ENCODE data around the gene LITAFD.

LITAFD gene

DNA sequence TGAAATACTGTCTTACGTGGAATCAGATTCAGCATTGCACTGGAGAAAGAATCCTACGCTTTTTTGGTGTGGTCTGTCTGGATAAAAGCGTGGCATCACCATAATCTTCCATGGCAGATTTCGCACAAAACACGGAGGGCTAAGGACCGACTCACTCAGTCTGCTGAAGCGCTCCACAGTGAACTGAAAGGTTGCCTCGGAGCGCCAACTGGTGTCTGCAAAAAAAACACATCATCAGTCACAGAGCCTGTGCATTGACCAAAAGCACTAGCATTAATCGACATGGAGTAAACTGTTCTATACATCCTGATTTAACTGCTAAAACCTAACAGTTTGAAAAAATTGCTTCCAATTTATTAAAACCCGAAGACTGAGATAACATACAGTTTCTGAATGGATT, 41.0 kb downstream of the LITAFD start:
- no peak overlapping the region for H2AK5ac ChIP-seq (ENCODE audit: low read length, severe bottlenecking)
- peaks cover 36 to 71% of the 10 kb centered on the region in 2 experiments for H3K36me3 ChIP-seq (ENCODE audit: control insufficient read depth in 1 of 2, insufficient read depth in 2 of 2, low read depth in 1 of 2, low read length in 2 of 2)
- H3K4ac ChIP-seq (ENCODE audit: low read depth in 1 of 2, low read length in 2 of 2) = no peak overlapping the region
- H4K8ac ChIP-seq (ENCODE audit: low read length) = no peak overlapping the region
- H3K9me3 ChIP-seq (ENCODE audit: control insufficient read depth, low read length) = no peaks in the 10 kb centered on the region
- H2BK15ac ChIP-seq (ENCODE audit: low read depth, poor library complexity, severe bottlenecking) = no peak overlapping the region
- H2AFZ ChIP-seq (ENCODE audit: low read depth, low read length) = no peak overlapping the region
- no peak for DNase-seq
- WGBS = 91% methylated on average over 11 of the region's 11 CpGs
- H3K4me1 ChIP-seq (ENCODE audit: control insufficient read depth, insufficient read depth, low read depth, low read length) = no peaks in the 10 kb centered on the region
- H2BK120ac ChIP-seq (ENCODE audit: low read depth, low read length) = no peak overlapping the region
- no peak overlapping the region for H3K18ac ChIP-seq (ENCODE audit: low read depth in 1 of 2, low read length in 2 of 2)
- H3K79me1 ChIP-seq (replicated peaks; ENCODE audit: low read length, poor library complexity, severe bottlenecking) = peaks cover 34% of the 10 kb centered on the region
- no peak overlapping the region for H2BK12ac ChIP-seq (ENCODE audit: low read length in 2 of 2)
- no peaks in the 10 kb centered on the region for H3K27me3 ChIP-seq (ENCODE audit: control insufficient read depth in 1 of 2, insufficient read depth in 1 of 2, low read length in 2 of 2)
- no peak overlapping the region for H4K91ac ChIP-seq (ENCODE audit: low read length)
- H3K4me3 ChIP-seq (ENCODE audit: insufficient read depth in 1 of 2, low read depth in 1 of 2, low read length in 2 of 2) = no peak overlapping the region
- no peak overlapping the region for H2BK5ac ChIP-seq (ENCODE audit: low read depth, low read length, poor library complexity, severe bottlenecking)
- H3K9ac ChIP-seq (ENCODE audit: low read length) = no peak overlapping the region
- no peak overlapping the region for H3K14ac ChIP-seq (ENCODE audit: low read length in 2 of 2)
- H3K23ac ChIP-seq (ENCODE audit: low read length in 2 of 2) = no peak overlapping the region
- H3K27ac ChIP-seq (ENCODE audit: low read length, poor library complexity, severe bottlenecking) = no peak overlapping the region
- no peak overlapping the region for H3K4me2 ChIP-seq (ENCODE audit: low read length, poor library complexity, severe bottlenecking)

GRCh38 chr16:8924214-8924613, 42.1 kb downstream of the LITAFD start:
- WGBS = 98% methylated on average over 4 of the region's 4 CpGs

GRCh38 chr16:8925455-8925854, 43.3 kb downstream of the LITAFD start:
- H3K4me3 ChIP-seq (ENCODE audit: insufficient read depth in 1 of 2, low read depth in 1 of 2, low read length in 2 of 2) = no peak overlapping the region
- H3K14ac ChIP-seq (ENCODE audit: low read length in 2 of 2) = no peak overlapping the region
- no peak overlapping the region for H2AFZ ChIP-seq (ENCODE audit: low read depth, low read length)
- no peak overlapping the region for H3K27ac ChIP-seq (ENCODE audit: low read length, poor library complexity, severe bottlenecking)
- H3K36me3 ChIP-seq (ENCODE audit: control insufficient read depth in 1 of 2, insufficient read depth in 2 of 2, low read depth in 1 of 2, low read length in 2 of 2) = peaks cover 31 to 71% of the 10 kb centered on the region in 2 experiments
- no peak overlapping the region for H3K18ac ChIP-seq (ENCODE audit: low read depth in 1 of 2, low read length in 2 of 2)
- H2AK5ac ChIP-seq (ENCODE audit: low read length, severe bottlenecking) = no peak overlapping the region
- no peak overlapping the region for H4K8ac ChIP-seq (ENCODE audit: low read length)
- no peak overlapping the region for H3K4ac ChIP-seq (ENCODE audit: low read depth in 1 of 2, low read length in 2 of 2)
- no peak overlapping the region for H2BK120ac ChIP-seq (ENCODE audit: low read depth, low read length)
- H3K9me3 ChIP-seq (ENCODE audit: control insufficient read depth, low read length) = no peaks in the 10 kb centered on the region
- H2BK15ac ChIP-seq (ENCODE audit: low read depth, poor library complexity, severe bottlenecking) = no peak overlapping the region
- DNase-seq = no peak
- 96% methylated on average over 7 of the region's 7 CpGs for WGBS
- no peaks in the 10 kb centered on the region for H3K4me1 ChIP-seq (ENCODE audit: control insufficient read depth, insufficient read depth, low read depth, low read length)
- H3K4me2 ChIP-seq (ENCODE audit: low read length, poor library complexity, severe bottlenecking) = no peak overlapping the region
- H4K91ac ChIP-seq (ENCODE audit: low read length) = no peak overlapping the region
- no peaks in the 10 kb centered on the region for H3K27me3 ChIP-seq (ENCODE audit: control insufficient read depth in 1 of 2, insufficient read depth in 1 of 2, low read length in 2 of 2)
- H3K9ac ChIP-seq (ENCODE audit: low read length) = no peak overlapping the region
- no peak overlapping the region for H3K23ac ChIP-seq (ENCODE audit: low read length in 2 of 2)
- H2BK5ac ChIP-seq (ENCODE audit: low read depth, low read length, poor library complexity, severe bottlenecking) = no peak overlapping the region
- peaks cover 38% of the 10 kb centered on the region for H3K79me1 ChIP-seq (replicated peaks; ENCODE audit: low read length, poor library complexity, severe bottlenecking)
- H2BK12ac ChIP-seq (ENCODE audit: low read length in 2 of 2) = no peak overlapping the region

More at GRCh38 chr16:8924214-8924613, 42.1 kb downstream of the LITAFD start:
- Histone ChIP-seq H3K4ac (ENCODE audit: low read depth in 1 of 2, low read length in 2 of 2) (no peak overlapping the region), H2BK12ac (ENCODE audit: low read length in 2 of 2) (no peak overlapping the region), H3K27me3 (ENCODE audit: control insufficient read depth in 1 of 2, insufficient read depth in 1 of 2, low read length in 2 of 2) (no peaks in the 10 kb centered on the region), H3K4me1 (ENCODE audit: control insufficient read depth, insufficient read depth, low read depth, low read length) (no peaks in the 10 kb centered on the region), H3K23ac (ENCODE audit: low read length in 2 of 2) (no peak overlapping the region), H3K27ac (ENCODE audit: low read length, poor library complexity, severe bottlenecking) (no peak overlapping the region), H2AFZ (ENCODE audit: low read depth, low read length) (no peak overlapping the region), H3K9me3 (ENCODE audit: control insufficient read depth, low read length) (no peaks in the 10 kb centered on the region), H3K79me1 (replicated peaks; ENCODE audit: low read length, poor library complexity, severe bottlenecking) (peaks cover 36% of the 10 kb centered on the region), H3K14ac (ENCODE audit: low read length in 2 of 2) (no peak overlapping the region), H2BK5ac (ENCODE audit: low read depth, low read length, poor library complexity, severe bottlenecking) (no peak overlapping the region), H2AK5ac (ENCODE audit: low read length, severe bottlenecking) (no peak overlapping the region), H3K4me3 (ENCODE audit: insufficient read depth in 1 of 2, low read depth in 1 of 2, low read length in 2 of 2) (no peak overlapping the region), H3K9ac (ENCODE audit: low read length) (no peak overlapping the region), H2BK120ac (ENCODE audit: low read depth, low read length) (no peak overlapping the region), H3K18ac (ENCODE audit: low read depth in 1 of 2, low read length in 2 of 2) (no peak overlapping the region), H4K8ac (ENCODE audit: low read length) (no peak overlapping the region), H4K91ac (ENCODE audit: low read length) (no peak overlapping the region), H3K36me3 (ENCODE audit: control insufficient read depth in 1 of 2, insufficient read depth in 2 of 2, low read depth in 1 of 2, low read length in 2 of 2) (peaks cover 36 to 72% of the 10 kb centered on the region in 2 experiments), H3K4me2 (ENCODE audit: low read length, poor library complexity, severe bottlenecking) (no peak overlapping the region), H2BK15ac (ENCODE audit: low read depth, poor library complexity, severe bottlenecking) (no peak overlapping the region)
- DNase-seq = no peak

DNA sequence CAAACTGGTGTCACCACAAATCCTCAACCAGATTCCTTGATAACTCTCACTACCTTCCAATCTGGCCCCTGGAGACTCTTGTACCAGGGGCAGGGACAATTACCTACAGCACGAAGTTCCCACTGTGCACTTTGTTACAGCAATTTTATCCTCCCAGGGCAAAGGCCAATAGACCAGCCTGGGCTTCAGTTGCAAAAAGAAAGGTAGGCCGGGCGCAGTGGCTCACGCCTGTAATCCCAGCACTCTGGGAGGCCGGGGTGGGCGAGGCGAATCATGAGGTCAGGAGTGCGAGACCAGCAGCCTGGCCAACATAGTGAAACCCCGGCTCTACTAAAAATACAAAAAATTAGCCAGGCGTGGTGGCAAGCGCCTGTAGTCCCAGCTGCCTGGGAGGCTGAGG, 44.7 kb downstream of the LITAFD start:
- Histone ChIP-seq H4K8ac (ENCODE audit: low read length) (no peak overlapping the region), H3K4me2 (ENCODE audit: low read length, poor library complexity, severe bottlenecking) (no peak overlapping the region), H2BK5ac (ENCODE audit: low read depth, low read length, poor library complexity, severe bottlenecking) (no peak overlapping the region), H3K27ac (ENCODE audit: low read length, poor library complexity, severe bottlenecking) (no peak overlapping the region), H2BK12ac (ENCODE audit: low read length in 2 of 2) (no peak overlapping the region), H2BK15ac (ENCODE audit: low read depth, poor library complexity, severe bottlenecking) (no peak overlapping the region), H3K79me1 (replicated peaks; ENCODE audit: low read length, poor library complexity, severe bottlenecking) (peaks cover 33% of the 10 kb centered on the region), H3K4ac (ENCODE audit: low read depth in 1 of 2, low read length in 2 of 2) (no peak overlapping the region), H3K9ac (ENCODE audit: low read length) (no peak overlapping the region), H2AK5ac (ENCODE audit: low read length, severe bottlenecking) (no peak overlapping the region), H3K9me3 (ENCODE audit: control insufficient read depth, low read length) (no peaks in the 10 kb centered on the region), H3K27me3 (ENCODE audit: control insufficient read depth in 1 of 2, insufficient read depth in 1 of 2, low read length in 2 of 2) (no peaks in the 10 kb centered on the region), H2AFZ (ENCODE audit: low read depth, low read length) (no peak overlapping the region), H3K14ac (ENCODE audit: low read length in 2 of 2) (no peak overlapping the region), H3K23ac (ENCODE audit: low read length in 2 of 2) (no peak overlapping the region), H3K36me3 (ENCODE audit: control insufficient read depth in 1 of 2, insufficient read depth in 2 of 2, low read depth in 1 of 2, low read length in 2 of 2) (peaks cover 26 to 63% of the 10 kb centered on the region in 2 experiments), H3K18ac (ENCODE audit: low read depth in 1 of 2, low read length in 2 of 2) (no peak overlapping the region), H2BK120ac (ENCODE audit: low read depth, low read length) (no peak overlapping the region), H4K91ac (ENCODE audit: low read length) (no peak overlapping the region), H3K4me3 (ENCODE audit: insufficient read depth in 1 of 2, low read depth in 1 of 2, low read length in 2 of 2) (no peak overlapping the region), H3K4me1 (ENCODE audit: control insufficient read depth, insufficient read depth, low read depth, low read length) (no peaks in the 10 kb centered on the region)
- WGBS = 97% methylated on average over 11 of the region's 11 CpGs
- DNase-seq = no peak
